HCT116 (cell line): Measurements from ENCODE around the gene STX10.
A peak's percentile ranks its signal among the peaks of the same experiment; 100 is the strongest.

Experiments
- CTCF ChIP-seq, 3 experiments: fragments of 200-600 bp in 1 of 3; sonication (generic) in 1 of 3; IDR thresholded peaks in 2 of 3; conservative IDR thresholded peaks in 1 of 3; 2 replicates each; pipeline ENCODE4 v1.5.1; 2012 to 2017; ENCODE audit warnings: low read depth in 2 of 3, low read length in 2 of 3, antibody characterized with exemption in 1 of 3, borderline replicate concordance in 1 of 3, control low read depth in 1 of 3, mild to moderate bottlenecking in 1 of 3, mixed read lengths in 1 of 3, mixed run types in 1 of 3, moderate library complexity in 1 of 3; ENCODE audit not compliant: insufficient read depth in 1 of 3
- EGR1 ChIP-seq: IDR thresholded peaks from 2 replicates; pipeline ENCODE4 v1.6.1; 2012; ENCODE audit warnings: low read depth
- POLR2AphosphoS5 ChIP-seq: IDR thresholded peaks from 2 replicates; pipeline ENCODE4 v1.6.1; 2011; ENCODE audit warnings: mild to moderate bottlenecking, low read depth, low read length, moderate library complexity
- SRF ChIP-seq: IDR thresholded peaks from 2 replicates; pipeline ENCODE4 v1.6.1; 2012; ENCODE audit warnings: low read depth

- TF ChIP-seq EGR1 (no peak), CTCF (IDR thresholded peaks at IDR 0.05 in 2 of 3, conservative IDR thresholded peaks at IDR 0.05 in 1 of 3; ENCODE audit: borderline replicate concordance in 1 of 3, insufficient read depth in 1 of 3, low read depth in 2 of 3, low read length in 2 of 3) (0 out of 6 replicates have a peak, but pooled peaks of 1 of the 3 experiments have one; percentile 2), POLR2AphosphoS5 (peak; percentile 100), SRF (no peak)
Measured at GRCh38 chr19:13152974-13153568, 2.9 kb upstream of the STX10 start.
